DMS114 treated with DMSO at 0.1 percent for 48 hours (cell line): ENCODE results near the gene DEFB132.

Experiments
- DNase-seq: peaks from one replicate; lab custom pipeline; 2025; ENCODE audit not compliant: unreplicated experiment; lab: John Stamatoyannopoulos, UW

The DEFB132 gene

DNA sequence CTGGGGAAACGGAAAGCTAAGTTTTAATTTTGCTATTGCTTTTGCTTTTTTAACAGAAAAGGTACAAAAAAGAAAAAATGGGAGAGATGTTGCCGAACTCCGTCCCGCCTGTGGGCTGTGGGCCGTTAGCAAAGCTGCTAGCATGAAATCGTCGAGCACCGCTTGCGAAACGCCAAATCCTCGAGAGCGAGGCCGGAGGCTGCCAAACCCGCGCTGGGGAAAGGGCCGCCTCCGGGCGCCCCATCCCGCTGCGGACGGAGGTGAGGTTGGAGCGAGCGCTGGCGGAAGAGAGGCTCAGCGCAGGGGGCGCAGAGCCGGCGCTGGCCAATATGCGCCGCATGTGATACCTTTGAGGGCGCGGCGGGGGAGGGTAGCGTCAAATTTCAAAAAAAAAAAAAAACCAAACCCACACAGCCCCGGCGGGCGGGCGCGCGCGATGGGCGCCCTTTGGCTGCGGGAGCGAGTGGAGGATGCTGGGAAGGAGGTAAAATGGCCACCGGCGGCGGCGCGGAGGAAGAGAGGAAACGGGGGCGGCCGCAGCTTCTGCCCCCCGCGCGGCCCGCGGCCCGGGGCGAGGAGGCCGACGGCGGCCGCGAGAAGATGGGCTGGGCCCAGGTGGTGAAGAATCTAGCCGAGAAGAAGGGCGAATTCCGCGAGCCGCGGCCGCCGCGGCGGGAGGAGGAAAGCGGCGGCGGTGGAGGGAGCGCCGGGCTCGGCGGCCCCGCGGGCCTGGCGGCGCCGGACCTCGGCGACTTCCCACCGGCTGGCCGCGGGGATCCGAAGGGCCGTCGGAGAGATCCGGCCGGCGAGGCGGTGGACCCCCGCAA, 39.8 kb downstream of the DEFB132 start, which contains the start of gene ZCCHC3:
Gene ZCCHC3 (plus strand): TSS at position 473 of the 827 bp plus-strand sequence. CDS start 17 bp downstream, at position 490.
- peak; percentile 79 for DNase-seq

DNA sequence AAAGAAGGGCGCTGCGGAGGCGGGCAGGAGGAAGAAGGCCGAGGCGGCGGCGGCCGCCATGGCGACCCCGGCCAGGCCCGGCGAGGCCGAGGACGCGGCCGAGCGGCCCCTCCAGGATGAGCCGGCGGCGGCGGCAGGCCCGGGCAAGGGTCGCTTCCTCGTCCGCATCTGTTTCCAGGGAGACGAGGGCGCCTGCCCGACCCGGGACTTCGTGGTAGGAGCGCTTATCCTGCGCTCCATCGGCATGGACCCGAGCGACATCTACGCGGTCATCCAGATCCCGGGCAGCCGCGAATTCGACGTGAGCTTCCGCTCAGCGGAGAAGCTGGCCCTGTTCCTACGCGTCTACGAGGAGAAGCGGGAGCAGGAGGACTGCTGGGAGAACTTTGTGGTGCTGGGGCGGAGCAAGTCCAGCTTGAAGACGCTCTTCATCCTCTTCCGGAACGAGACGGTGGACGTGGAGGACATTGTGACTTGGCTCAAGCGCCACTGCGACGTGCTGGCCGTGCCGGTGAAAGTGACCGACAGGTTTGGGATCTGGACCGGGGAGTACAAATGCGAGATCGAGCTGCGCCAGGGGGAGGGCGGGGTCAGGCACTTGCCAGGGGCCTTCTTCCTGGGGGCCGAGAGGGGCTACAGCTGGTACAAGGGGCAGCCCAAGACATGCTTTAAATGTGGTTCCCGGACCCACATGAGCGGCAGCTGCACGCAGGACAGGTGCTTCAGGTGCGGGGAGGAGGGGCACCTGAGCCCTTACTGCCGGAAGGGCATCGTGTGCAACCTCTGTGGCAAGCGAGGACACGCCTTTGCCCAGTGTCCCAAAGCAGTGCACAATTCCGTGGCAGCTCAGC, 40.6 kb downstream of the DEFB132 start:
- no peak for DNase-seq

DNA sequence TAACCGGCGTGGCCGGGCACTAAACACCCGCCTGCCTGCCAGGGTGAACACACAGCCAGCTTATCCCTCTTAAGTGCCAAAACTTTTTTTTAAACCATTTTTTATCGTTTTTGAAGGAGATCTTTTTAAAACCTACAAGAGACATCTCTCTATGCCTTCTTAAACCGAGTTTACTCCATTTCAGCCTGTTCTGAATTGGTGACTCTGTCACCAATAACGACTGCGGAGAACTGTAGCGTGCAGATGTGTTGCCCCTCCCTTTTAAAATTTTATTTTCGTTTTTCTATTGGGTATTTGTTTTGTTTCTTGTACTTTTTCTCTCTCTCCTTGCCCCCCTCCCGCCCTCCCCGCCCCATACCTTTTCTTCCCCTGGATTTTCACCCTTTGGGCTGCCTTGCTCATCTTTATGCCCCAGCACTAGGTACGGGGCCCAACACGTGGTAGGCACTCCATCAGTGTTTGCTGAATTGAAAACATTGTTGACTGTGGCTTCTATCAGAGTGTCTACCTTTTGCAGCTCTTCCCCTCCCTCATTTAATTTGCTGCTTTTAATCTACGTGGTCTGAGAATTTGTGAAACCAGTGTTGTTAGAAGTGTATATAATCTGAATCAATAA, 41.4 kb downstream of the DEFB132 start:
- DNase-seq, result no peak

DNA sequence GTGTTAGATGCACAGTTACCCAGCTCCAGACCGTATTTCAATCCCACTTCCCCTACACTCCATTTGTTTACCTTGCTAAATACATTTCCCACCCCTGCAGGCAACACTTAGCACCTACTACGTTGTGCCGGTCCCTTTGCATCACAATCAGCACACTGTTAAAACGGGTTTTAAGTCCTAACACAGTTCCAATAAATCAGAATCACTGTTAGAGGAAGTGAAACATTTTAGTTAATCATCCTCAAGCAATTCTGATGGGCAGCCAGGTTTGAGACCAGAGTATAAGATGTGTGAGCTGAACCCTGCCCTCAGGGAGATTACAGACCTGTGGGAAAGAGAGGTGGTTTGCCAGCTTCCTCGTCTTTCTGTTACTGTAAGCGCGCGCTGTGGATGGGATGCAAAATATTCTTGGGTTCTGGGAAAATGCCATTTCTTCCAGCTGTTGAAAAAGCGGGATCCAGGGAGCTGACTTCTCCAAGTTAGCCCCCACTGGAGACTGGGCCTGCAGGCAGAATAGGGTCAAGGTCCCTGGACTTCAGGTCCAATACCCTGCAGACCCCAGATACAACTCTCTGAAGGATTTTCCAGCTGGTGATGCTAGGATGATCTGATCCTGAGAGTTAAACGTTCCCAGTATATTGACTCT, 42.9 kb downstream of the DEFB132 start:
- no peak for DNase-seq

DNA sequence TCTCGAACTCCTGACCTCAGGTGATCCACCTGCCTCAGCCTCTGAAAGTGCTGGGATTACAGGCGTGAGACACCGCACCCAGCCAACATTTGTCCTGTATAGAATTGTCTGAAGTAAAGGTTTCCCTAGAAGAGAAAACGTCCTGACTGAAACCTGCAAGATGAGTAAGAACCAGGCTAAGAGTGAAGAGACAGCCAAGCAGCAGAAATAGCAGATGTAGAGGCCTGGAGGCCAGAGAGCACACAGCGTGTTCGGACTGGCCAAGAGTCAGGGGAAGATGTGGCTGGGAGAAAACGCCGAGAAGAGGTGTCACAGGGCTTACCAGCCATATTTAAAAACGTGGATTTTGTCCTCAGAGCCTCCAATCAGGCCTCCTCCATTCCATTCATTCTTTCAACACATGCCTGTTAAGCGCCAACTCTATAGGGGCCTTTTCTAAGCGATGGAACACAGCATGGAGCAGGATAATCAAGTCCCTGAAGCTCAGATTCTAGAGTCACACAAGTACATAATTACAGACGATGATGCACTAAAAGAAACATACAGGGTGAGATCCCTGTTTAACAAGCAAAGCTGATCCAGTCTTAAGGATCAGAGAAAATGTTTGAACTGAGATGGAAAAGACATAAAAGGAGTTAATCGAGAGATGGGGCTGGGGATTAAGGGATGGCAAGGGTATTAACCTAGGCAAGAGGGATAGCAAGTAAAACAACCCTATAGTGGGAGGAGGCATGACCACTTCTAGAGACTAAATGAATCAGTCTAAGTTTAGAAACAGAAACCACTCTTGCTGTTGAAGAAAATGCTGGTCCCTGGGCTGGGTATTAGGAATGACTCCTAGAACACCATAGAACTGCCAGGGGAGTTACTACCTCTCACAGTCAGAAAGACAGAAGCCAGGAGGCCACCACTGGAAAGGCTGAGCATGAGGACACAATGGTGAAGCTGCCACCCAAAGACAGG, 44.6 kb downstream of the DEFB132 start:
- DNase-seq, result no peak

DNA sequence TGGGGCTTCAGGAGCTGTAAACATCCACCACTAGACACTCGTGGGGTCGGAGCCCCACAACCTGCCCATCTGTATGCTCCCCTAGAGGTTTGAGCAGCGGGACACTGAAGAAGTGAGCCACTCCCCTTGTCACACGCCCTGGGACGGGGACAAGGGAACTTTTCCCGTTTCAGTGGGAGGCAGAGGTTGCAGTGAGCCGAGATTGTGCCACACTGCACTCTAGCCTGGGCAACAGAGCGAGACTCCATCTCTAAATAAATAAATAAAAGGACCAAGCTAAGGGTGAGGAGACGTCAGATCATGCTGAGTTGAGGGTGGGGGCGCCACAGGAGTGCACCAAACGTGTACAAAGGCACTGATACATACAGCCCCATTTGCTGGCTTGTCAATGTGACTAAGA, 48.2 kb downstream of the DEFB132 start:
- DNase-seq, result no peak

DNA sequence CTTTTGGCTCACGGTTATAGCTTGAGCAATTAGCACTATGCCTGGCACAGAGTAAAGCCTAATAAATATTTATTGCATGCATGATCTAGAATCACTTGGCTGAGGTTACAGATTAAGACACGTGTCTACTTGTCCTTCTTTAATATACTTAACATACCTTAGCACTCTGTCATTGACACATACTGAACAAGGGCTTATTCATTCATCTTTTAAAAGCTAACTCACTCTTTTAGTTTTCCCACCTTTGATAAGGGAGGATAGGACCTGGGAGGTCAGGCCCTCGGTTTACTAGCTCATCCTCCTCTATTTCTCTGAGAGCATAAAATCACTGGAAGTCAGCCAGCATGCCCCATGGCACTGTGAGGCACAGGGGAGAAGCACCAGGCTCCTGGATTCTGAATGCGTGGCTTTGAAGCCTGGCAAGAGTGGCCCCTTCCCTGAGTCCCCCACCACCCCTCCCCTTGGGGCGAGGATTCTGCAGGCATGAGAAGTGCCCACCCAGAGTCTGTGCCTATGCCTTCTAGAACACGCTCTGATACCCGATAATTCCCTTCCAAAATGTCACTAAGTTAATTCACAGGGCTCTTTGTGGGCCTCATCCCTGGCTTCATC, 51.0 kb downstream of the DEFB132 start:
- DNase-seq, result no peak

DNA sequence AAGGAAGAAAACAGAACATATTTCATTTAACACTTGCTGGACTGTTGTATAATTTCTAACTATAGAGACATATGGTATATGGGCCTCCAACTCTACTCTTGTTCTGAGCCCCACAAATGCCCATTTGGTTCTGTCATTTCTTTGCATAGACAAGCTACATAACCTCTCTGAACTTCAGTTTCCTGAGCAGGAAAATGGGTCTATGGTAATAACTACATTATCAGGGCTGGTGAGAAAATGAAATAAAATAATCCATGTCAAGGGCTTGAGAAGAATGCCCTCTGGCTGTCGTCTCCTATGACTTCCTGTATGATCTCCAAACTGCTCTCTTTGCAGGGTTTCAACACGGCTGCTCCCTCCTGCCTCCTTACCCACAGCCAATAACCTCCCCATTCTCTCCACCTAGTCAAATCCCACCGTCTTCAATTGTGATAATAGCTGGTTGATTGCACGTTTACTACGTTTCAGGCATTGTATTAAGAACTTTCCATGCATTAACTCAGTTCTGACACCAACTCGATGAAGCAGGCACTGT, 51.8 kb downstream of the DEFB132 start:
- no peak for DNase-seq

DNA sequence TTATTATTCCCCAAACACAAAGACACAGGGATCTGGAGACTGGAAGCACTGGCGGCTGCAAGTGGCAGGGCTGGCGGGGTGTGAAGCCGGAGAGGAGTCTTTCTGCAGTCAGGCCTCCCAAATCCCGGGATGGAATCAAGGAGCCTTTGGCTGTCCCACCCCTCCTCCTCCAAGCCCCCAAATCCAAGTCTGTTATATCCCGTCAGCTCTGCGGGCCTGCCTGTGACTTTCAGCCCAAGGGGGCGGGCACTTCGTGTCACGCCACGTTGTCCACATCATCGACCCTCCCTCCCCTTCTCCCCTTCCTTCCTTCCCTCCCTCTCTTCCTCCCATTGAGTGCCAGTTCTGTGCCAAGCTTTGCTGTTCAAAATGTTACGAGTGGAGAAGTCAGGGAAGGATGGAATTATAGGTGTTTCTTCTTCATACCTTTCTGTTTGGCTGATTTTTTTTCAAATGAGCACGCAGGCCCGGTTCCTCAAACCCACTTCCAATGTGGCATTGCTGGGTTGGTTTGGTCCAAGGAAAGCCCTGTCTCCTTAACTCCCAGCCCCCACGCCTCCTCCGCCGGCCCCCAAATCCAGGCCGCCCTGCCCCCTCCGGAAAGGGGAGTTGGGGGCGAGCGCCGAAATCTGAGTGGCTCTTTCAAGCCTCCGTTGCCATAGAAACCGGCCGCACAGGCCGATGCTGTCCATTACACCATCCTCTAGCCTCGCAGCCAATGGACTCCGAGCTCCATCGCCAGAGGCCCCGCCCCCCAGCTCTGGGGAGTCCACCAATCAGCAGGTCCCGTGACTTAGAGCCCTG, 52.5 kb downstream of the DEFB132 start:
- peak; percentile 87 for DNase-seq

DNA sequence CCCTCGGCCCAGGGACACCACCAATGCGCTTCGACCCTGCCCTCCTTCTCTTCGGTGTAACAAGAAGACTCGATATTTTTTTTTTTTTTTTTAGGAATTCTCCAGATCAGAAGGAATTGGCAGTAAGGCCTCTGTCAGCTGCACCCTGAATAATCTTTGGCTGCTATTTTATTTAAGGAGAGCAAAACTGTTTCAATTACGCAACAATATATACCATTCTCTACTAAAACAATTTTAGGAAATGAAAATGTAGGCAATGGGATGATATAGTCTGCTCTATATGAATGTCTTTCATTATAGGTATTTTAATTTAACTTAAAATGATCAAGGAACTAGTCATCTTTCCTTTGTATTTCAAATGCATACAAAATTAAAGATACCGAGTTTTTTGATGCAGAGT, 53.1 kb downstream of the DEFB132 start:
- no peak for DNase-seq
